Body of pancreas (tissue), 4 donors: Measurements from ENCODE around the gene POLG. TPM values are rescaled to one million over a fixed set of nuclear protein-coding genes. Genes with fewer than 3 reads are reported as not detected.

ENCODE experiments used
- ATAC-seq: fragments of 150-250 bp; one replicate; pipeline ENCODE4 v1.9.1; 2016
- DNase-seq, 4 donors: peaks; one replicate each; pipeline ENCODE4 v3.0.0-alpha.2; 2019
- H3K27ac ChIP-seq, 4 donors: fragments of 200-600 bp; sonication (generic); 1 replicate in 3 of 4; 2 replicates in 1 of 4; pipeline versions ENCODE4 v1.5.1 to v1.6.1; 2016 to 2019; ENCODE audit warnings: mild to moderate bottlenecking in 1 of 4, mixed read lengths in 1 of 4, moderate library complexity in 1 of 4
- H3K27me3 ChIP-seq, 2 donors: fragments of 200-600 bp; sonication (generic); one replicate each; pipeline ENCODE4 v1.6.0; 2016; ENCODE audit warnings: mild to moderate bottlenecking in 1 of 2
- H3K36me3 ChIP-seq, 2 donors: fragments of 200-600 bp; sonication (generic); replicated peaks in 1 of 2; 2 replicates each; pipeline ENCODE4 v1.5.1; 2016; ENCODE audit warnings: low read depth in 2 of 2; ENCODE audit not compliant: insufficient read depth in 1 of 2
- H3K4me1 ChIP-seq: fragments of 200-600 bp; sonication (generic); one replicate; pipeline ENCODE4 v1.6.0; 2016
- H3K4me3 ChIP-seq, 2 donors: fragments of 200-600 bp; sonication (generic); 1 replicate in 1 of 2; 2 replicates in 1 of 2; pipeline ENCODE4 v1.5.1; 2016 to 2019
- H3K9me3 ChIP-seq, 3 donors: fragments of 200-600 bp; sonication (generic); 1 replicate in 2 of 3; 2 replicates in 1 of 3; pipeline ENCODE4 v1.5.1; 2016
- POLR2A ChIP-seq, 3 donors: fragments of 450-650 bp; IDR thresholded peaks; one replicate each; pipeline ENCODE4 v1.6.1; 2016; ENCODE audit warnings: antibody characterized with exemption in 3 of 3, mild to moderate bottlenecking in 2 of 3
- WGBS, 2 donors: methylation state at CpG; one replicate each; pipeline ENCODE4 v1.1.5; 2017; 5-methylcytosine and 5-hydroxymethylcytosine counted together
- intact Hi-C: fragments of 100-400 bp; cut with DNase I; formaldehyde crosslinking; loops from one replicate; pipeline ENCODE4 v1.15.1; 2023
- total RNA-seq, 2 donors: library from RNA; depleted of rRNA; stranded (reverse); fragments of >200 nt; gene quantifications; one replicate each; pipeline ENCODE4 v1.1.0, GENCODE V29; 2016
- TF ChIP-seq, protein P1 (sequence below), 7 experiments: fragments of 450-650 bp in 4 of 7; fragments of 200-600 bp in 3 of 7; sonication (generic) in 3 of 7; IDR thresholded peaks; one replicate each; pipeline ENCODE4 v1.5.1; 2016 to 2019; ENCODE audit warnings: antibody characterized with exemption in 7 of 7

The POLG gene
- total RNA-seq, 2 donors from 2014 or later: 60.7 to 67.2 TPM

DNA sequence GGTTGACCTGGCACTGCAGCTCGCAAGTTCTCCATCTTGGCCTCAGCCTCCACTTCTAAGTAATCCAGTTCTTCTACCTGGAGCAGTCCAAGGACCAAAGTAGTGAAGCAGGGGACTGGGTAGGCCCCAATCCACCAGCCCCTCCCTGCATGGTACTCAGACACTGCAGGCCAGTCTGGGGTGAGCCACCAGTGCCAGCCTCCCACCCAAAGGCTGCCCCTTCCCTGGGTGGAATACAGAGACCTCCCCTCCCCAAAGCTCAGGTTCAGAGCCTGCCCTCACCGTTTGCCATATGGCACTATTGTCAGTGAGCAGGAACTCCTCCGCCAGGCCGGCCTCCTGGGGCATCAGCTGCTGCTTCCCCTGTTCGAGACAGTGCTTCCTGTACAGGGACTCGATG, 10.8 kb downstream of the POLG start:
- intact Hi-C loops: no loop called here
- H3K4me1 ChIP-seq: no peaks in the 10 kb centered on the region
- no peak overlapping the region for H3K4me3 ChIP-seq
- no peaks in the 10 kb centered on the region for H3K9me3 ChIP-seq
- ATAC-seq: no peak
- H3K36me3 ChIP-seq: peaks cover 36 to 73% of the 10 kb centered on the region in 2 donors
- WGBS, 2 donors: 81 to 91% methylated on average over 5 to 6 of the region's 6 CpGs
- no peak for DNase-seq
- no peaks in the 10 kb centered on the region for H3K27me3 ChIP-seq
- no peak for TF ChIP-seq POLR2A (IDR thresholded peaks at IDR 0.05)
- TF ChIP-seq, protein P1, sequence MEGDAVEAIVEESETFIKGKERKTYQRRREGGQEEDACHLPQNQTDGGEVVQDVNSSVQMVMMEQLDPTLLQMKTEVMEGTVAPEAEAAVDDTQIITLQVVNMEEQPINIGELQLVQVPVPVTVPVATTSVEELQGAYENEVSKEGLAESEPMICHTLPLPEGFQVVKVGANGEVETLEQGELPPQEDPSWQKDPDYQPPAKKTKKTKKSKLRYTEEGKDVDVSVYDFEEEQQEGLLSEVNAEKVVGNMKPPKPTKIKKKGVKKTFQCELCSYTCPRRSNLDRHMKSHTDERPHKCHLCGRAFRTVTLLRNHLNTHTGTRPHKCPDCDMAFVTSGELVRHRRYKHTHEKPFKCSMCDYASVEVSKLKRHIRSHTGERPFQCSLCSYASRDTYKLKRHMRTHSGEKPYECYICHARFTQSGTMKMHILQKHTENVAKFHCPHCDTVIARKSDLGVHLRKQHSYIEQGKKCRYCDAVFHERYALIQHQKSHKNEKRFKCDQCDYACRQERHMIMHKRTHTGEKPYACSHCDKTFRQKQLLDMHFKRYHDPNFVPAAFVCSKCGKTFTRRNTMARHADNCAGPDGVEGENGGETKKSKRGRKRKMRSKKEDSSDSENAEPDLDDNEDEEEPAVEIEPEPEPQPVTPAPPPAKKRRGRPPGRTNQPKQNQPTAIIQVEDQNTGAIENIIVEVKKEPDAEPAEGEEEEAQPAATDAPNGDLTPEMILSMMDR (IDR thresholded peaks at IDR 0.05): no peak
- H3K27ac ChIP-seq: no peak overlapping the region

DNA sequence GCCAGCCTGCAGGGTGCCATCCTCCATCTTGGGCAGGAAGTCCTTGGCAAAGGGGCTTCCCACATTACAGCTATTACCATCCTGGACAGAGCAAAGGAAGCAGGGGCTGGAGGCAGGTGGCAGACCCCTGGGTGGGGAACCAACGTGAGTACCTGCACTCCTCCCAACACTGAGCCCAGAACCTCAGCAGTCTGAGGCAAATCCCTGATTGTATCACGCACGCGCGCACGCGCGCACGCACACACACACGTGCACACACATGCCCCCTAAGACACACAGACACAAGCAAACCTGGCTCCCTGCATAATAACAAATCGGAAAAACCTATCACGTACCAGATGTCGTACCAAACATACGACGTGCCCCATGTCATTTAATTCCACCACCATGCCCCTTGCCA, 11.8 kb downstream of the POLG start:
- no peak for TF ChIP-seq POLR2A (IDR thresholded peaks at IDR 0.05)
- TF ChIP-seq, protein P1 (IDR thresholded peaks at IDR 0.05): no peak
- no peak for DNase-seq
- 90 to 93% methylated on average over 15 of the region's 15 CpGs for WGBS, 2 donors
- no peaks in the 10 kb centered on the region for H3K4me1 ChIP-seq
- peaks cover 34 to 70% of the 10 kb centered on the region in 2 donors for H3K36me3 ChIP-seq
- H3K9me3 ChIP-seq: no peaks in the 10 kb centered on the region
- intact Hi-C loops: no loop called here
- no peak overlapping the region for H3K27ac ChIP-seq
- no peak overlapping the region for H3K4me3 ChIP-seq
- no peak for ATAC-seq
- H3K27me3 ChIP-seq: no peaks in the 10 kb centered on the region

DNA sequence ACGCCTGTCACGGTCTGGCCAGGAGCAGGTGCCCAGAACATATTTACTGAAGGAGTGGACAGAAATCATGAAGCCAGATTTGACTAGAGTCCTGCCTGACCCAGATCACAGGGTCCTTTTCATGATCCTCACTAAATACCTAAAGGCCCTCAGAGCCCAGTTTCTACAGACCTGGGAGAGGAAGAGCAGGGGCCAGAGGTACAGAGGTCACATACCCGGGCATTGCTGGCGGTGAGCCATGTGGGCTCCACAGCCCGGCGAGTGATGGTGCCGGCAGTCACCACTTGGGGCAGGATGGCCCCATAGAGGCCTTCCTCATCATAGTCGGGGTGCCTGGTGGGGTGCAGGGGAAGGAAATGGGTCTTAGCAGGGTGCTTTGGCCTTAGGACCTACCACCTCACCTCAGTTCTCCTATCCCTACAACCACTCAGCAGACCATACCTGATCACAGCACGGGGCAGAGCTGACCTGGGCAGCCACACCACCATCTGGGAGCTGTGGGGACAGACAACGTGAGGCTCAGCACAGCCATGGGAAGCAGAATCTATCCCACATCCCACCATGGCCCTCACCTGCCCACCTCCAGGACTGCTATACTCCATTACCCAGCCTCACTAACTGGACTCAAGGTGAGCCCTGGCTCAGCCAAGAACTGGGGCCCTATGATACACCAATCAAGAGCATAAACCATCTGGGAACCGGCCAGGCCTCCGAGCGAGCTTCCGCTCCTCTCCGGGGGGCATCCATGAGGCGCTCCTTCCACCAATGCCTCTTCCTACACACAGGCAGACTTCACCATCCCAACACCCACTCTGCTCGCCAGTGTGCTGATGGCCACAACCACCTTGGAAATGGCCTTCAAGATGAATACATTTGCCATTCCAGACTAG, 12.9 kb downstream of the POLG start:
- no peaks in the 10 kb centered on the region for H3K9me3 ChIP-seq
- TF ChIP-seq POLR2A (IDR thresholded peaks at IDR 0.05): no peak
- TF ChIP-seq, protein P1 (IDR thresholded peaks at IDR 0.05): peak in 1 of 7 experiments; percentile 9
- H3K4me1 ChIP-seq: no peaks in the 10 kb centered on the region
- no peak overlapping the region for H3K4me3 ChIP-seq
- H3K36me3 ChIP-seq: peaks cover 32 to 72% of the 10 kb centered on the region in 2 donors
- peak in 1 of 4 donors; percentile 34 for DNase-seq
- 71 to 73% methylated on average over 15 to 17 of the region's 17 CpGs for WGBS, 2 donors
- no peak overlapping the region for H3K27ac ChIP-seq
- no peaks in the 10 kb centered on the region for H3K27me3 ChIP-seq
- intact Hi-C loops: no loop called here
- no peak for ATAC-seq

GRCh38 chr15:89320200-89320599, 14.4 kb downstream of the POLG start:
- no peaks in the 10 kb centered on the region for H3K4me1 ChIP-seq
- no peaks in the 10 kb centered on the region for H3K27me3 ChIP-seq
- H3K9me3 ChIP-seq: no peaks in the 10 kb centered on the region
- DNase-seq: no peak
- ATAC-seq: no peak
- WGBS, 2 donors: 92 to 93% methylated on average over 2 of the region's 2 CpGs
- no peak for TF ChIP-seq POLR2A (IDR thresholded peaks at IDR 0.05)
- TF ChIP-seq, protein P1 (IDR thresholded peaks at IDR 0.05): no peak
- H3K4me3 ChIP-seq: no peak overlapping the region
- peaks cover 27 to 64% of the 10 kb centered on the region in 2 donors for H3K36me3 ChIP-seq
- intact Hi-C loops: no loop called here
- H3K27ac ChIP-seq: no peak overlapping the region
